Activated CD4-positive, alpha-beta T cell treated with anti-CD3 and anti-CD28 coated beads, Interleukin-2, amount 50 U/mL, for 24 hours (primary cell): ENCODE data around the gene FSTL5.
"Not testable (repeated sequence)": the region's sequence is repeated elsewhere in the genome, so short reads cannot be mapped to it uniquely, and the experiment has no call there.

Experiments
- DNase-seq, 2 donors: peaks; one replicate each; pipeline ENCODE4 v3.0.0-alpha.2; 2020; ENCODE audit warnings: low read depth in 1 of 2, low spot score in 1 of 2

The FSTL5 gene

DNA sequence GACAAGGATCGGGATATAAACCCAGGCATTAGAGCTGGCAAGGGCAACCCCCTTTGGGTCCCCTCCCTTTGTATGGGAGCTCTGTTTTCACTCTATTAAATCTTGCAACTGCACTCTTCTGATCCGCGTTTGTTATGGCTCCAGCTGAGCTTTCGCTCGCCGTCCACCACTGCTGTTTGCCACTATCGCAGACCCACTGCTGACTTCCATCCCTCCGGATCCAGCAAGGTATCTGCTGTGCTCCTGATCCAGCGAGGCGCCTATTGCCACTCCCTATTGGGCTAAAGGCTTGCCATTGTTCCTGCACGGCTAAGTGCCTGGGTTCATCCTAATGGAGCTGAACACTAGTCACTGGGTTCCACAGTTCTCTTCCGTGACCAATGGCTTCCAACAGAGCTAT is 59.9 kb downstream of the FSTL5 start:
- DNase-seq = not testable (repeated sequence)

DNA sequence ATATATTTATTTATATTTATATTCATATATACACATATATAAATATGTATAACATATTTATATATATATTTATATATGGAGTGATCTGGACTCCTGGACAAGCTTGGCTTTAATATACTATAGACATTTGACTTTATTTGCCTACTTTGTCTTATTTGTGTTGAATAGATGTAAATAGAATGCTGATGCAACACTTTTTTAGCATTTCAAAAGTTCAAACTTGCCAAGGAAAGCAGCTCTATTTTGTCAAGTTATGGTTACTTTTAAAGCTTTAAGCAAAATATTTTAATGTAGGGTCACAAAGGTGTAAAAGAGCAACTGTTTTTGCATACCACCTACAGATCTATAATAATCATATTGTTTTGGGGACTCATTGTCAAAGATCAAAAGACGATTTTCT is 61.1 kb downstream of the FSTL5 start:
- no peak for DNase-seq

DNA sequence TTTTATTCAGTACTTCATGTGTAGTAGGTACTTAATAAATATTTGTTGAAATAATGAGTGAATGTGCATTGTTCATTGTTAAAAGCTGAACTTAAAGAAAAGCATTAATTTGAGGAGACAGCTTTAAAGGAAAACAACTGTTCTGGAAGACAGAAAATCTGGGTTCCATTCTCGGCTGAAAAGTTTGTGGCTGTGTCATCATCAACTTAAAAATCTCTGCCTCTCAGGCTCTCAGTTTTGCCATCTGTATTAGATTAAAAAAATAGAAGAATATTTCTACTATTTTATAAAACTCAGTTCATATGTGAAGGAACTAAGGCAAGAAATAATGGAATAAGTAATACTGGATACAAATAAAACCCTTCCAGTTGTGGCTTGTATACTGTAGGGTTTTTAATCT is 62.5 kb downstream of the FSTL5 start:
- no peak for DNase-seq

DNA sequence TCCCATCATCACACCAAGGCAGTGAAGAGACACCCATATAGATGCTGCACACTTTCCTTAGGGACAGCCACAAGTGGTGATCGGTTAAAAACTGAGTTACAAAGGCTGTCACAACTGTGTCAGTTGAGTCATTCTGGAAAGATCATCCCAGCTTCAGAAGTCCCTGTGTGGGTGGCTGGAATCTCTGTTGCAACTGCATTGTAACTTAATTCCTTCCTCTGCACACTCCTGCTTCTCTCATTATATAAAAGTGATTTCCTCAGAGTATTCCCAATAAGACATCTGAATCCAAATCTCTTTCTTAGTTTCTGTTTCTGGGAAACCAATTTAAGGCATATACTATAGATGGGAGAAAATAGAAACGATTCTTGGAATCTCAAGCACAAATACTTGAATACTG is 88.1 kb downstream of the FSTL5 start:
- DNase-seq = no peak

DNA sequence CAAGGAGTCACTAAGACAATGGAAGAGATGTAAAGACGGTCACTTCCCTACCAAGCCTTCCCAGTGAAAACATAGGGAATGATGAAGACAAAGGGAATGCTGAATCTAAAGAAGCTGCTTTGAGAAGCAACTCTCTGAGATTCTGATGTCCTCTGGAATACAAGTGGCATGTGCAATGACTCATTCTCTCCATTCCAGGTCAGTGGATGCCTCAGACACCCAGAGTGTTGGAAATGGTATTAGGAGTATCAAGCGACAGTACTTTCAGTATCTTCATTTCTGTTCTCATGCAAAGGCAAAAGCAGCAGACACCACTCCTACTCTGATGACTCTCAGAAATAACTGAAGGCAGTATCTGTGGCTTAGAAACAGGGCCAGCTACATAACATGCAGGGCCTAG is 102.6 kb downstream of the FSTL5 start:
- no peak for DNase-seq

DNA sequence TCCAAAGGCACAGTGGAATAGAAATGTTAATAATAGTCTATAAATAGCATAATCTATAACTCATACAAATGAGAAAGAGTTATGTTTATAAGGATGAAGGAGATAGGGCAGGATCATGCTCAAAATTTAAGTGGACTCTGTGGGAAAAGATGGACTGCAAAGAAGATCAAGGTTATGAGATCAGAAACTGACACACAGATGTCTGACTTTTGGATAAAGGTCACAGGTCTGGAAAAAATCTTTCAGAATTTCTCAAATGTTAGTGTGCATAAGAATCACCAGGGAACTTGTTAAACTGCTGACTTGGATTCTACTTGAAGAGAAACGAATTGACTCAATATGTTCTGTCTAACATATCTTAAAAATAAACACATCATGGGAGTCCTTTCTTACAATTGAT is 104.1 kb downstream of the FSTL5 start:
- no peak for DNase-seq

DNA sequence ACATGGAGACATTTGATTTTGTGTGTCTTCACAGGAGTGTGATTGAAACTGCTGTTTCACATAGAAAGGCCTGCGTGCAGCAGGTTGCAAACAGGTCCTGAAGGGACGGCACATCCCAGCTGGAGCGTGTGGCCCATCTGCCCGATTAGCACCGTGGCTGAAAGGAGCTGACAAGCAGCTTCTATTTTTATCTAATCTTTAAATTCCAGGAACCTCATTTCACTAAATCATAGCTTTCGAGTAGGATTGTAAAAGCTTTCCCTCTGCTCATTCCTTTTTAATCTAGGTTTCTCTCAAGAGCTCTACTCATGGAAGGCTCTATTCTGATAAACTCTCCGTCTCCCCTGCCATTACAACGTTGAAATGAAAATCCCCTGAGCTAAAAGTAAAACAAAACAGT is 106.8 kb downstream of the FSTL5 start:
- no peak for DNase-seq

DNA sequence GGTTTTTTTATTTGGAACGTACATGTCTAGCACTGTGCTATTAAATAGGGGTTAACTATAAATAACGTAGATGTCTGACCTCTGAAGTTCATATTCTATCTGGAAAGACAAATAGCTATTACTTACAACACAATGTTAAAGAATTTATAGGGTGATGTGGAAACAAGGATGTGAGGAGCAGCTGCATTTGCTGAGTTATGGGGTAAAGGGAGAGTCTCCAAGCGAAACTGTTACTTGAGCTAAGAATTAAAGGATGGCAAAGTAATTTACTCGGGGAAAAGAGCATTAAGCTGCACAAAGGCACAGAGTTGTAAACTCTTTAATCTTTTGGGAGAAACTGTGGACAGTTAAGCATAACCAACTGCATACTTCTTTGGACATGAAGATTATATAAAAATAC is 117.7 kb downstream of the FSTL5 start:
- DNase-seq = no peak

DNA sequence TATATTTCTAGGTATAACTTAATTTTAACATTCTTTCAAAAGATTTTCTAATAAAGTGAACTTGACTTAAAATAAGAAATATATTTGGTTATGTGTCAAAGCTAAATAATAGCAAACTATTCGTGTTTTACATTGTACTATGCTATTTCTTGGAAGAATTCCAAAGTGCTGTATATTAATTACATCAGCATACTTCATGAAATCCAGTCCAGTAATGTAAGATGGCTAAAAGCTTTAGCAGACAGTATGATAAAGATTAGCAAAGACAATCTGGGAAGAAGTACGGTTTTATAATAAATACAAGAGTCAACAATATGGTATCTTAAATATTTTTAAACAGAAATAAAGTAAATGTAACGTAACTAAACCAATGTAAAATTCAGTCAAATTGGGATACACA is 125.7 kb downstream of the FSTL5 start:
- DNase-seq = no peak

DNA sequence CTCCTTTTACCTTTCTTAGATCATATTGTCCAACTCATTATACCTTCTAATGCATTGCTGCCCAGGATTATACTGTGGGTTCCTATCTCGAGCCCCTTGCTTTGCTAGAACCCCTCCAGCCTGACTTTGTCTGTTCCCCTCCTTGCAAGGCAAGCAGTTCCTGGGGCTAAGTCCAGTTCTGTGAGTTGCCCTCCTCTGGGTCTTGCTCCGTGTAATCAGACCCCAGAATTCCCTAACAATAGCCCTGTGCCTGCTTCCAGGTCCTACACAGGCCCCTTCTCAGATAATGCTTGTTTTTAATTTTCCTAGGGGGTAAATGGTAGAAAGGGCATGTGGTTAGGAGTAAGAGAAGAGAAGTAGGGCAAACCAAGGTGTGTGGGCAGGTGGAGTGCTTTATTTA is 145.9 kb downstream of the FSTL5 start:
- DNase-seq = no peak

DNA sequence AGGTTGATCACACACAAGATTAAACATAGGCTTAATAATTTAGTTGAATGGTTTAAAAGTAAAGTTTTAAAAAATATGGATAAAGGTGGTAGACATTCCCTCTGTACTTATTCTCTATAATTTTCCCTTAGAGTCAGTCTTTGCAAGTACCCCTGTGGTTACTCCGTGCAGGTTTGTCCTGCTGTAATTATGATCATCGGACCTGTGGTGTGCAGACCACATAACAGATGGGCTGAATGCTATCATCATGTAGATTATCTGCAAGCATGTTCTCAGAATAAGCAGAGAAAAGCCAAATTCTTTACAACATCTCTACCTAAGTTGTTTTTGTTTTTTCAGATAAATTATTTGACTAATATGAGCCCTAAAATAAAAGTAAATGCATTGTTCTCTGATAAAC is 146.8 kb downstream of the FSTL5 start:
- DNase-seq = no peak

DNA sequence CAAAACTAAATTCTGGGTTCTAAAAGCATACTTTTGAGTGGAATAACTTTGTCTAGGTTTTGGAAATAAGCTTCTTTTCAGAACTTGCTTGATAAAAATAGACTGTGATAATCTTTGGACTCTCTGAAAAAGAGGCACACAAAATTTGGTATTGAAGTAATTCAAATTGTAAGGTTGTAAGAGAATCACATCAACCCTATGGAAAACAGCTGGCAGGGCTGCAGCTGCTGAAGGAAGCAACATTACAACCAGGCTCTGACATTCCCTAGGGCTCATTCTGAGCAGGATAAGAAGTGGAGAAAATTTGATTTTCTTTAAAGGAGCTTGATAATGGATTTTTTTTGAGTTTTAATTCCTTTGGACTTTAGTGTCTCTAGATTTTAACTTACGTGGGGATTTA is 147.6 kb downstream of the FSTL5 start:
- DNase-seq = no peak

DNA sequence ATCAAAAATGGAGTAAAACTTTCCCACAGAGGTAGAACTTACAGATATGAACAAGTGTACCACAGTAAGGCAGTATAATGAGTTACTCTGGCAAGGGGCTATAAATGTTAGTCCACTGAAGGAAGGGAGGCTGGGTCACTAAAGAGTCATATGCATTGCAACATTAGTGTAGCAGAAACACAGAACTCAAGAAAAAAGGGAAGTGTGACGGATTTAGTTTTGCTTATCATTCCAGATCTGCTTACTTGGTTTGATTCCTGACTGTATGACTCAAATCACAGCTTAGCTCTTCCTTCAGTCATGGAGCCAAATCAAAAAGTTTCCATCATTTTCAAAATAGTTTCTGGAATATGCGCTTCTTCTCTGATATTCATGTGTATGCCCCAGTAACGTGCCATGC is 148.7 kb downstream of the FSTL5 start:
- DNase-seq = no peak

DNA sequence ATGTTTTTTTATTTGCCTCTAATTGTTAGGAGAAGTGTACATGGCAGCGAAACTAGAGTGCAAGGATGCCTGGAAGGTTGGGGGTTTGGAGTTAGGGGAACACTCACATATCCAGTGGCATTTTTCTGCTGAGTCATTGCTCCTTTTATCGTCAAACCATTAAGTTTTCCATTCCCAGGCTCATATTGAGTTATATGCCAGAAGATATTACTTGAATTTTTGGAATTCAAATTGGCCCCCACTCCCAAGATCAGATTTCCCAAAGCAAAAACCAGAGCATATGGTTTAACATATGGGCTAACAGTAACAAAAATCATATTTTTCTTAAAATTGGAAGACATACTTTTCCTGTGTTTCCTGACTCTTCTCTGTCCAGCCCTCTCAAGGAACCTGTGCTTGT is 152.7 kb downstream of the FSTL5 start:
- DNase-seq = no peak

DNA sequence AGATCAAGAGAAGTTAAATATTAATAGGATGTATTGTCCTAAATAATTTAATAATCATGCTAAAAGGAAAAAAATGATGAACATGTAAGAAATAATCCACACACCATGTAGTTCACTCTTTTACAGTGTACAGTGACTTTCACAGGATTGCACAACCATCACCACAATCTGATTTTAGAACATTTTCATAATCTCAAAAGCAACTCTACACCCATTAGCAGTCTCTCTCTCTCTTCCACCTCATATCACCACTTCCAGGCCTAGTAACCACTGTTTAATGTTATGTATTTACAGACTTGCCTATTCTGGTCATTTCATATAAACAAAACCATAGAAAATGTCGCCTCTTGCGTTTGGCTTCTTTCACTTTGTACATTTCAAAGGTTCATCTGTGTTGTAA is 153.4 kb downstream of the FSTL5 start:
- DNase-seq = no peak

DNA sequence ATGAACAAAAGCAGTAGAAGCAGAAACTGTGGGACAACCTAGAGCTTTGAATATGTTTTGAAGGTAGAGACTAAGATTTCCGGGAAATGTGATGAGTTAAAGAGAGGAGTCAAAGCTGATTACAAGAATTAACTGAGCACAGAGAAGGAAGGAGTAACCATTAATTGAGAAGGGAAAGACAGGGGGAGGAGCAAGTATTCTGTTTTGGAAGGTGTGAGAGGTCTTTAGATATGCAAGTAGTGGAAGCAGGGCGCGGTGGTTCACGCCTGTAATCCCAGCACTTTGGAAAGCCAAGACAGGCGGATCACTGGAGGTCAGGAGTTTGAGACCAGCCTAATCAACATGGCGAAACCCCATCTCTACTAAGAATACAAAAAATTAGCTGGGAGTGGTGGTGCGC is 171.5 kb downstream of the FSTL5 start:
- no peak for DNase-seq

DNA sequence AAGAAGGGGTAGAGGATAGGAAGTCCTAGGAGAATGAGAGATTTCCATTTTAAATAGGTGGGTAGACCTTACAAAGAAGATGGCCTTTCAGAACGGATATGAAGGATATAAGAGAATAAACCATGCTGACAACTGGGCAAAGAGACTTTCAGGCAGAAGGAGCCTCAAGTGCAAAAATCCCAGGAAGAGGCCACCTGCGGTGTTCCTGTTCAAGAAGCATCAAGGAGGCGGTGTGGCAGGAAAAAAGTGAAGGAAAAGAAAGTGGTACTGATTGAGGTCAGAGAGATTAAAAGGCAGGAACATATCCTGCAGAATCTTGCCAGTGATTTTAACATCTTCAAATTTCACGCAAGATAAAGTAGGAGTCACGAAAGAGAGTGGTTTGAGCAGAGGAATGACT is 172.0 kb downstream of the FSTL5 start:
- no peak for DNase-seq

DNA sequence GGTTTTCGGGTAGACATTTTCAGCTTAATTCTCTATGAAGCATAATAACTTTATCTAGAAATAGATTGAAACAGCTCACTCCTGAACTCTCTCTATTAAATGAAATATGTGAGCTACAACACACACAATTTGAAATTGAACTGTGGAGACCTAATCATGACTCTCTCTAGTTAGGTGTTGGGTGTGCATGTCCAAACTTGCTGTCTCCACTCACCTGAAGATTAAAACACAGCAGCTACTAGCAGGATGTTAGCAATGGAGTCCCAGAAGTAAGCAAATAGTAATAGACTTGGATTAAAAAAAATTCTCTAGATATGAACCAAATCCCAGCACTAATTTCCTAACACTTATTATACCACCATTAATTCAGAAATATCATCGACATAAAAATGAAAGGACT is 173.1 kb downstream of the FSTL5 start:
- no peak for DNase-seq

DNA sequence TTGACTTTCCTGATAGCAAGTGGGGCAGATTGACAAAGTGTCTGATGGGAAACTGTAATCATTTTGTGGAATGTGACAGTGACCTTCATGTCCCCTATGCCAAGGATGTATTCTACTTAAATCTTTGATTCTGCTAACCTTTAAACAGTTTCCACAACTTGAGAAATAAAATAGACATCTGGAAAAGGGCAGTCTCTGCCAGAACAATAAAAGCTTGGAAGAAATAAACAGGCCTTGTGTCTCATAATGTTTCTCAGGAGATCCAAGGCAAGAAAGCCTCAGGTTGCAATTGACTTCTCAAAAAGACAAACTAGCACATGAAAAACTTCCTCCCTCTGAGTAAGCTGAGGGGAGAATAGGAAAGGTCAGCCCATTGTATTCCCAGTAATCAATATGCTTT is 174.9 kb downstream of the FSTL5 start:
- no peak for DNase-seq

DNA sequence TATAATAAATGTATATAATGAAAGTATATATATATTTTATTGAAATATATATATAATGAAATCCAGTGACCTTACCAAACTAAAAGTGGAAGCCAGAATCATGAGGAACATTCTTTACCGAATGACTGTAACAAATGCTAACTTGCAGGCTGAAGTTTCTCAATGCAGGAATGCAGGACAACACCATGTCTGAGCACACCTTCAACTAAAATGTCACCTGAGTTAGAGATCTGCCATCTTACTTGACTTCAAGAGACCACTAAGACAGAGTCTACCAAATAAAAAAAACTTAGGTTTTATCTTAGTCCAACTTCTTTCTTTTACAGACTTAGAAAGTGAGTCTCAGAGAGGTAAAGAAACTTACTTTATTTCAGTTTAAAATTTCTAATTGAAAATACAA is 176.2 kb downstream of the FSTL5 start:
- DNase-seq = no peak

DNA sequence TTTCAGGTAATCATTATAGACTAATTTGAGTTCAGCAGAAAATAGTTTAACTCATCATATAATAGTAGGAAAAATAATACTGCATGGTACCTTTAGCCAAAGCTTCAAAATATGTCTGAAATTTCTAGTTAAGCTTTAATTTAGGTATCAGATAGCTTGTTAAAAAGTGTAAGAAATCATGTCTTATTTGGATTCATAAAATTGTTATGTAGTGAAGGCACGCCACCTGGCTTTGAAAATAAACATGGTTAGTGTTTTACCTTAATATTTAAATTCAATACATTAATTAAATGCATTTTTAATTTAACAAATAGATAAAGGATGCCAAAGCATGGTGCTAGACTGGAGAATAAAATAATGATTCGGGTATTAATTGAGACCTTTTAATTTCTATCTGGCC is 211.4 kb downstream of the FSTL5 start:
- no peak for DNase-seq

DNA sequence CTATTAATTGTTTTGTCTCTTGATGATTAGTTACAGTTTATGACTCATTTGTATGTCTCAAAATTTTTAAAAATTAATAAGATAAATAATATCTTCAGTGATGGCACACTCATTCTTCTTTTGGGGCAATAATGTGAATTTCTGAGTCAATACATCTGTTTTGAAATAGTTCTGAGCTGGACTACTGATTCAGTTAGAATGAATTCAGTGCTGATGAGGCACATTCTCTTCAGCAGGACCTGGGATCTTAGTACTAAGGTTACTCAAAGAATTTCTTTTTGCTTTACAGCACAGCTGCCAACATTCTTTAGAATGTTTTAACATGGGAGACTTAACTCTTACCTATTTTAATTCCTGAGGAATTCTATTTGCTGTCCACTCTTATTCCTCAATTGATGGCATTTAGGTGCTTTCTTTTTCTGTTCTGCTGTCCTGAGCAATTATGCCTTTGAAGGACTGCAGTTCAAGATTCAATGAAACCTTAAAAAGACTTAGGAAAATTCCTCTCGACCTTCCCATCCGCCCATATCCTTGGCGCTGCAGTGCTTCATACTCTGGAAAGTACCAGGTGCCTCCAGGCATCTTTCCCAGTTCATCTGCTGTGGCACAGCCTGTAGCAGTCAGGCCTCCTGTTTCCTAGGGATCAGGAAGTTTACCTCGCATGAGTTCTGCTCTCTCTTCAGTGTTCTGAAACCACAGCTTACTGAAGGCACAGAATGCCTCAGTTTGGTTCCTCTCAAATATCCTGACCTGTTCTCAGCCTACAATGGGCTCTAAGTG is 213.7 kb downstream of the FSTL5 start:
- no peak for DNase-seq

DNA sequence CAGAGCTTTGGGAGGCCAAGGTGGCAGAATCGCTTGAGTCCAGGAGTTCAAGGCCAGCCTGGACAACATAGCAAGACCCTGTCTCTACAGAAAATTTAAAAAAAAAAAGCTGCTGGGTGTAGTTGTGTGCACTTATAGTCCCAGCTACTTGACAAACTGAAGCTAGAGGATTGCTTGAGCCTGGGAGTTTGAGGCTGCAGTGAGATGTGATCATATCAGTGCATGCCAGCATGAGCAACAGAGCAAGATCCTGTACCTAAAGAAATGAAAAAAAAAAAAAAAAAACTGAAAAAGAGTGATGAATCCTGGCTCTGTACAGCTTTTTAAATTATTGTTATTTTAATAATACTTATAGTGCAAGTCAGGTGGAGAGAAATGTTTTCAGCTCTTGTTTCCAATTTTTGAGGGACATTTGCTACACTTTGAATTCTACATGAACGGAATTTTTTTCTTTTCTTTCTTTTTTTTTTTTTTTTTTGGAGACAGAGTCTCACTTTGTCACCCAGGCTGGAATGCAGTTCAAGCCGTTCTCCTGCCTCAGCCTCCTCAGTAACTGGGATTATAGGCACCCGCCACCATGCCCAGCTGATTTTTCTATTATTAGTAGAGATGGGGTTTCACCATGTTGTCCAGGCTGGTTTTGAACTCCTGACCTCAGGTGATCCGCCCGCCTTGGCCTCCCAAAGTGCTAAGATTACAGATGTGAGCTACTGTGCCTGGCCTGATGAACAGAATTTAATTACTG is 215.6 kb downstream of the FSTL5 start:
- DNase-seq = no peak
